ENCODE measurements around the gene KIRREL3.

DNA sequence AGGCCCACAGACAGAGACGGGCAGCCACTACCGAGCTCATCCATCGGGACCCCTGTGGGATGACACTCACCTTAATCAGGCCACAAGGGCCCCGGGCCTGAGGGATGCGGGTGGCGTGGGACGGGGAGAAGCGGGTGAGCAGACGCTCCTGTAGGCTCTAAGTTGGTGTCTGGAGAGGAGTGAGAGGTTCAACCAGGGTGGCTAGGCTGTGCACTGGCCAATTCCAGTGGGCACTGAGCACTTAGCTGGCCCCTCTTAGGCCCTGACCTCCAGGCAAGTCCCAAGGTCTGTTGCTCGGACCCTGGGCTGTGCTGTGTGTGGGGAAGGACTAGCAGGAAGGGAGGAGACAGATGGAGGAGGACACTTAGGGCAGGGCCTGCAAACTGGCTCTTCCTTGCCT is 505.7 kb downstream of the KIRREL3 start:
- no peak for TF ChIP-seq EZH2phosphoT487 (IDR thresholded peaks at IDR 0.05; ENCODE audit: insufficient read depth, low read depth)
- TF ChIP-seq EZH2 (IDR thresholded peaks at IDR 0.05; ENCODE audit: insufficient read depth, poor library complexity, severe bottlenecking): no peak
